Keratinocyte (primary cell): ENCODE results near the gene CAPRIN2. TPM values are rescaled to one million over a fixed set of nuclear protein-coding genes. Genes with fewer than 3 reads are reported as not detected.

Experiments
- DNase-seq: peaks from one replicate; pipeline ENCODE4 v3.0.0-alpha.2; 2011; ENCODE audit warnings: low read depth, missing footprints, low spot score
- FAIRE-seq: peaks from 2 replicates; lab custom pipeline; 2011; peaks lifted over from hg19 to GRCh38; lab: Jason Lieb, UNC
- H2AFZ ChIP-seq: 2 replicates; pipeline ENCODE4 v1.6.0; 2012; ENCODE audit warnings: low read length, control low read depth, inconsistent platforms; ENCODE audit not compliant: control insufficient read depth
- H3K27ac ChIP-seq: 2 replicates; pipeline ENCODE4 v1.5.1; 2011; ENCODE audit warnings: low read length; ENCODE audit not compliant: control insufficient read depth, insufficient read depth
- H3K27me3 ChIP-seq: 3 replicates; pipeline ENCODE4 v1.6.0; 2011; ENCODE audit warnings: low read length; ENCODE audit not compliant: control insufficient read depth, insufficient read depth; ENCODE audit errors: extremely low read depth
- H3K36me3 ChIP-seq, 2 experiments: 2 replicates in 1 of 2; 3 replicates in 1 of 2; pipeline ENCODE4 v1.5.1; 2011; ENCODE audit warnings: low read length in 2 of 2, mild to moderate bottlenecking in 1 of 2; ENCODE audit not compliant: control insufficient read depth in 2 of 2, insufficient read depth in 2 of 2; ENCODE audit errors: extremely low read depth in 1 of 2
- H3K4me1 ChIP-seq: 3 replicates; pipeline ENCODE4 v1.5.1; 2011; ENCODE audit warnings: low read length; ENCODE audit not compliant: control insufficient read depth, insufficient read depth; ENCODE audit errors: extremely low read depth
- H3K4me2 ChIP-seq: 3 replicates; pipeline ENCODE4 v1.6.0; 2011; ENCODE audit warnings: low read depth, low read length; ENCODE audit not compliant: control insufficient read depth, insufficient read depth; ENCODE audit errors: extremely low read depth
- H3K4me3 ChIP-seq, 3 experiments: fragments of 200-600 bp in 1 of 3; sonication (generic) in 1 of 3; 2 replicates in 2 of 3; 3 replicates in 1 of 3; pipeline ENCODE4 v1.5.1; 2011 to 2016; ENCODE audit warnings: low read length in 3 of 3, mild to moderate bottlenecking in 3 of 3, control low read depth in 2 of 3, inconsistent platforms in 1 of 3, low read depth in 1 of 3, mixed read lengths in 1 of 3, mixed run types in 1 of 3, moderate library complexity in 1 of 3; ENCODE audit not compliant: control insufficient read depth in 2 of 3, insufficient read depth in 2 of 3; ENCODE audit errors: extremely low read depth in 1 of 3
- H3K79me2 ChIP-seq: 2 replicates; pipeline ENCODE4 v1.6.0; 2012; ENCODE audit warnings: low read length; ENCODE audit not compliant: control insufficient read depth, insufficient read depth
- H3K9ac ChIP-seq: 3 replicates; pipeline ENCODE4 v1.6.0; 2011; ENCODE audit warnings: low read length; ENCODE audit not compliant: control insufficient read depth, insufficient read depth; ENCODE audit errors: extremely low read depth
- H3K9me1 ChIP-seq: 3 replicates; pipeline ENCODE4 v1.6.0; 2011; ENCODE audit warnings: low read length; ENCODE audit not compliant: control insufficient read depth, insufficient read depth; ENCODE audit errors: extremely low read depth
- H3K9me3 ChIP-seq: 2 replicates; pipeline ENCODE4 v1.5.1; 2012; ENCODE audit warnings: low read depth, low read length; ENCODE audit not compliant: control insufficient read depth
- H4K20me1 ChIP-seq: 3 replicates; pipeline ENCODE4 v1.6.0; 2011; ENCODE audit warnings: low read length; ENCODE audit not compliant: control insufficient read depth, insufficient read depth; ENCODE audit errors: extremely low read depth
- CTCF ChIP-seq, 3 experiments: IDR thresholded peaks in 1 of 3; conservative IDR thresholded peaks in 1 of 3; optimal IDR thresholded peaks in 1 of 3; 2 replicates in 2 of 3; 3 replicates in 1 of 3; pipeline versions ENCODE3 to v1.5.1; 2011; ENCODE audit warnings: low read length in 3 of 3, mild to moderate bottlenecking in 3 of 3, moderate library complexity in 2 of 3, control low read depth in 1 of 3, inconsistent platforms in 1 of 3; ENCODE audit not compliant: insufficient read depth in 2 of 3; ENCODE audit errors: extremely low read depth in 1 of 3
- EZH2 ChIP-seq: IDR thresholded peaks from one replicate; pipeline ENCODE4 v1.6.1; 2012; ENCODE audit warnings: inconsistent platforms, mild to moderate bottlenecking, low read length, moderate library complexity
- dilution Hi-C: fragments of 300-500 bp; cut with MboI; formaldehyde crosslinking; loops from one replicate; pipeline ENCODE4 v1.7.0; 2020; ENCODE audit warnings: low sequenced_read_pairs; ENCODE audit not compliant: extremely low pct_ligation_motif_present
- polyA plus RNA-seq, 5 experiments: library from polyadenylated mRNA; depleted of rRNA in 3 of 5; stranded (reverse) in 3 of 5; stranded (forward) in 1 of 5; unstranded in 1 of 5; fragments of >200 nt; gene quantifications; 1 replicate in 1 of 5; 2 replicates in 3 of 5; 3 replicates in 1 of 5; pipeline versions ENCODE4 v1.2.1 to v1.2.3, GENCODE V29; 2011 to 2012; ENCODE audit warnings: missing spikeins in 2 of 5, low read depth in 1 of 5, low replicate concordance in 1 of 5

The CAPRIN2 gene
- polyA plus RNA-seq, 1 donor (not counting 4 experiments of a cell fraction or from before 2014, with no cell fraction given): 32.4 TPM

GRCh38 chr12:30795410-30796312 lies 40.9 kb upstream of the CAPRIN2 start:
- H3K27me3 ChIP-seq: no peaks in the 10 kb centered on the region
- dilution Hi-C loops: no loop called here
- TF ChIP-seq CTCF (optimal IDR thresholded peaks at IDR 0.05 in 1 of 3, IDR thresholded peaks at IDR 0.05 in 1 of 3, conservative IDR thresholded peaks at IDR 0.05 in 1 of 3; ENCODE audit: extremely low read depth in 1 of 3, insufficient read depth in 2 of 3, low read length in 3 of 3) (no peak), EZH2 (no peak)
- H3K9me1 ChIP-seq: no peaks in the 10 kb centered on the region
- peak overlapping the region; percentile 87 for H3K4me2 ChIP-seq
- DNase-seq (no peak), FAIRE-seq (no peak)
- peak overlapping the region; percentile 87 for H3K27ac ChIP-seq
- peaks cover 43% of the 10 kb centered on the region for H3K4me1 ChIP-seq
- peak overlapping the region; percentile 81 for H3K9ac ChIP-seq
- H3K79me2 ChIP-seq: no peaks in the 10 kb centered on the region
- H3K36me3 ChIP-seq: no peaks in the 10 kb centered on the region
- H2AFZ ChIP-seq: peak overlapping the region; percentile 51
- no peaks in the 10 kb centered on the region for H4K20me1 ChIP-seq
- H3K4me3 ChIP-seq: peak overlapping the region; percentile 49 to 74 (median 72)
- no peaks in the 10 kb centered on the region for H3K9me3 ChIP-seq

- Histone ChIP-seq H3K4me2 (peak overlapping the region; percentile 87), H3K9me3 (no peaks in the 10 kb centered on the region), H4K20me1 (no peaks in the 10 kb centered on the region), H3K27ac (peak overlapping the region; percentile 87), H2AFZ (no peak overlapping the region), H3K4me3 (peak overlapping the region in 1 of 3 experiments; percentile 50), H3K9me1 (no peaks in the 10 kb centered on the region), H3K36me3 (no peaks in the 10 kb centered on the region), H3K9ac (peak overlapping the region; percentile 81), H3K27me3 (no peaks in the 10 kb centered on the region), H3K4me1 (peaks cover 43% of the 10 kb centered on the region), H3K79me2 (no peaks in the 10 kb centered on the region)
- TF ChIP-seq EZH2 (no peak), CTCF (optimal IDR thresholded peaks at IDR 0.05 in 1 of 3, IDR thresholded peaks at IDR 0.05 in 1 of 3, conservative IDR thresholded peaks at IDR 0.05 in 1 of 3; ENCODE audit: extremely low read depth in 1 of 3, insufficient read depth in 2 of 3, low read length in 3 of 3) (no peak)
- no peak for DNase-seq
- FAIRE-seq: peak; percentile 81
- dilution Hi-C loops: no loop called here
Measured at GRCh38 chr12:30794591-30795409, 40.0 kb upstream of the CAPRIN2 start.
